ENCODE measurements around the gene ZNF423.

DNA sequence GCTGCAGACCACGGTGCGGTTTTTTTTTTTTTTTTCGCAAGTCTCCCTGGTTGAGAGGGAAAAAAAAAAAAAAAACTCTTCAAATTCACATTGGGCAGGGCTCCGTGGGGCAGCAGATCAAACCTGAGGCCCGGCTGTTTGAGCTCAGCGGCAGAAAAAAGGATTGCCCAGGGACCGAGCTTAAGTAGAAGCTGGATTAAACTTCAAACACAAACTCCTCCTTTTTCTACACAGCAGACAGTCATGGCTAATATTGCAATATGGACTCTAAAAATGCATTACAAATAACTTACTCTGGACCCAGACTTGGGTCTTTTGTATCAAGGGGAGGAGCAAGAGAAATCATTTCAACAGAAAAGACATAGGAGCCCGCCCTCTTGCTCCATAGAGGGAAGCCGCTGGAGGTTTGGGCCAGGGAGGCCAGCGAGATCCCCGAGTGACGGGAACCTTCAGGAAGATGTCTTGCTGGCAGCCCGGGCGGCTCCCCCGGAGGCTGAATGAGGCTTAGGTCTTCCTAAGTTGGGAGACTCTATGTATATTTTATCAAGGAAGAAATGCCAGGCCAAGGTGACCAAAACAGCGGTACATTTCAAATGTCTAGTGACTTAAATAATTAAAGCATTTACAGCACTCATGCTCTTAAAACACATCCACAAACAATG is 167.7 kb downstream of the ZNF423 start:
- TF ChIP-seq, protein P1, sequence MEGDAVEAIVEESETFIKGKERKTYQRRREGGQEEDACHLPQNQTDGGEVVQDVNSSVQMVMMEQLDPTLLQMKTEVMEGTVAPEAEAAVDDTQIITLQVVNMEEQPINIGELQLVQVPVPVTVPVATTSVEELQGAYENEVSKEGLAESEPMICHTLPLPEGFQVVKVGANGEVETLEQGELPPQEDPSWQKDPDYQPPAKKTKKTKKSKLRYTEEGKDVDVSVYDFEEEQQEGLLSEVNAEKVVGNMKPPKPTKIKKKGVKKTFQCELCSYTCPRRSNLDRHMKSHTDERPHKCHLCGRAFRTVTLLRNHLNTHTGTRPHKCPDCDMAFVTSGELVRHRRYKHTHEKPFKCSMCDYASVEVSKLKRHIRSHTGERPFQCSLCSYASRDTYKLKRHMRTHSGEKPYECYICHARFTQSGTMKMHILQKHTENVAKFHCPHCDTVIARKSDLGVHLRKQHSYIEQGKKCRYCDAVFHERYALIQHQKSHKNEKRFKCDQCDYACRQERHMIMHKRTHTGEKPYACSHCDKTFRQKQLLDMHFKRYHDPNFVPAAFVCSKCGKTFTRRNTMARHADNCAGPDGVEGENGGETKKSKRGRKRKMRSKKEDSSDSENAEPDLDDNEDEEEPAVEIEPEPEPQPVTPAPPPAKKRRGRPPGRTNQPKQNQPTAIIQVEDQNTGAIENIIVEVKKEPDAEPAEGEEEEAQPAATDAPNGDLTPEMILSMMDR (IDR thresholded peaks at IDR 0.05; ENCODE audit: low read depth, low read length, poor library complexity, severe bottlenecking), result no peak
- TF ChIP-seq EZH2phosphoT487 (IDR thresholded peaks at IDR 0.05; ENCODE audit: borderline replicate concordance, low read length), result no peak

Data from DOHH2 (cell line).